HepG2 (cell line): ENCODE results near the gene NEGR1.

Experiments used
- CHD2 ChIP-seq: IDR thresholded peaks from 2 replicates; pipeline ENCODE4 v1.6.1; 2011; ENCODE audit warnings: low read depth, low read length, improper control_type of control experiment
- CTCF ChIP-seq: sonication (generic); formaldehyde crosslinking; IDR thresholded peaks from 2 replicates; pipeline ENCODE4 v1.5.0; 2020; ENCODE audit warnings: mild to moderate bottlenecking, missing genetic modification reagents, moderate library complexity
- ETV5 ChIP-seq: IDR thresholded peaks from 2 replicates; pipeline ENCODE4 v1.6.1; 2018; ENCODE audit warnings: missing biosample characterization, missing genetic modification reagents, inconsistent platforms, borderline replicate concordance
- EZH2 ChIP-seq: conservative IDR thresholded peaks from 2 replicates; pipeline ENCODE4 v1.6.1; 2012; ENCODE audit warnings: mild to moderate bottlenecking, low read depth, low read length, moderate library complexity
- GMEB1 ChIP-seq: sonication (generic); formaldehyde crosslinking; IDR thresholded peaks from 2 replicates; pipeline ENCODE4 v1.5.1; 2020; ENCODE audit warnings: missing genetic modification reagents, mild to moderate bottlenecking, borderline replicate concordance
- MAFK ChIP-seq, 2 experiments: IDR thresholded peaks in 1 of 2; conservative IDR thresholded peaks in 1 of 2; 2 replicates each; pipeline ENCODE4 v1.6.1; 2011; ENCODE audit warnings: improper control_type of control experiment in 2 of 2, low read length in 2 of 2
- MEF2D ChIP-seq: sonication (generic); formaldehyde crosslinking; IDR thresholded peaks from 2 replicates; pipeline ENCODE4 v1.5.1; 2020; ENCODE audit warnings: mild to moderate bottlenecking, missing genetic modification reagents
- RELA ChIP-seq: sonication (generic); formaldehyde crosslinking; IDR thresholded peaks from 2 replicates; pipeline ENCODE4 v1.4.0; 2020; ENCODE audit warnings: missing genetic modification reagents
- RFX1 ChIP-seq: fragments of 450-650 bp; IDR thresholded peaks from 2 replicates; pipeline ENCODE4 v1.6.1; 2017
- ZNF891 ChIP-seq: sonication (generic); formaldehyde crosslinking; IDR thresholded peaks from 2 replicates; pipeline ENCODE4 v1.5.0; 2020; ENCODE audit warnings: mild to moderate bottlenecking, missing genetic modification reagents

DNA sequence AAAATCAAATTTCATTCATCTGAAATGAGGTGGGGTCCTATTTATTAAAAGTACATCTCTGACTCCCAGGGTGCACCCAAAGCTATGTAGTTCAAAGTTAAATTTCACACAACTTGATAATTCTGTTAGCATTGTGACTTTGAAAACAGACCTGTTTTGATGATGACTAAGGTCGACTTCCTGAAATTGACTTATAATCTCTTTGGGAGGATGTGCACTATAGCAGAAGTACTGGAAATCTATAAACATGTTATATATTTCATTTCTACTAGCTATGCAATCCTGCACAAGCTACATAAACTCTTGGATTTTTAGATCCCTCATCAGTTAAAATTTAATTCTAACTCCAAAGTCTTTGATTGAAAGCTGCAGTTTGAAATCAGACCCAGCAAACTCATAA, 507.6 kb downstream of the NEGR1 start:
- no peak for TF ChIP-seq RELA (CRISPR knock-in tag)
- TF ChIP-seq GMEB1 (CRISPR knock-in tag), result no peak
- TF ChIP-seq EZH2, result no peak
- TF ChIP-seq CHD2, result no peak
- TF ChIP-seq MAFK (conservative IDR thresholded peaks at IDR 0.05 in 1 of 2, IDR thresholded peaks at IDR 0.05 in 1 of 2; ENCODE audit: low read length in 2 of 2), result no peak
- TF ChIP-seq RFX1, result no peak
- TF ChIP-seq MEF2D (CRISPR knock-in tag), result no peak
- TF ChIP-seq ETV5 (CRISPR knock-in tag), result no peak
- TF ChIP-seq ZNF891, result no peak
- no peak for TF ChIP-seq CTCF (CRISPR knock-in tag)
